Activated CD8-positive, alpha-beta memory T cell treated with anti-CD3 and anti-CD28 coated beads for 24 hours (primary cell): ENCODE measurements around the gene ZNF132.
A peak's percentile ranks its signal among the peaks of the same experiment; 100 is the strongest.
"Not testable (repeated sequence)": the region's sequence is repeated elsewhere in the genome, so short reads cannot be mapped to it uniquely, and the experiment has no call there.

ENCODE experiments used
- DNase-seq: peaks from one replicate; pipeline ENCODE4 v3.0.0-alpha.2; 2020

ZNF132 gene

GRCh38 chr19:58406818-58407657, 32.9 kb downstream of the ZNF132 start:
- no peak for DNase-seq

- DNase-seq, result not testable (repeated sequence)
Observed at GRCh38 chr19:58403920-58404478, 36.0 kb downstream of the ZNF132 start.

GRCh38 chr19:58401840-58402421, 38.0 kb downstream of the ZNF132 start:
- DNase-seq, result no peak

- peak; percentile 98 for DNase-seq
Observed at GRCh38 chr19:58400916-58401839, 38.8 kb downstream of the ZNF132 start.

GRCh38 chr19:58400316-58400915, 39.5 kb downstream of the ZNF132 start:
- no peak for DNase-seq

- no peak for DNase-seq
Observed at GRCh38 chr19:58399903-58400302, 40.0 kb downstream of the ZNF132 start.

GRCh38 chr19:58398545-58398944, 41.4 kb downstream of the ZNF132 start:
- DNase-seq, result no peak

- no peak for DNase-seq
Observed at GRCh38 chr19:58398087-58398486, 41.9 kb downstream of the ZNF132 start.

- no peak for DNase-seq
Observed at GRCh38 chr19:58397533-58398037, 42.4 kb downstream of the ZNF132 start.

- peak; percentile 64 for DNase-seq
Observed at GRCh38 chr19:58396691-58397532, 43.0 kb downstream of the ZNF132 start.

GRCh38 chr19:58395979-58396627, 43.9 kb downstream of the ZNF132 start:
- no peak for DNase-seq

- peak; percentile 81 for DNase-seq
Observed at GRCh38 chr19:58395220-58395978, 44.6 kb downstream of the ZNF132 start, which contains the start of gene RNF225. Gene RNF225 (plus strand): TSS chr19:58395656. CDS start chr19:58396090, 434 bp downstream.

- no peak for DNase-seq
Observed at GRCh38 chr19:58394821-58395219, 45.1 kb downstream of the ZNF132 start.

GRCh38 chr19:58393725-58394033, 46.3 kb downstream of the ZNF132 start:
- DNase-seq, result no peak

GRCh38 chr19:58392945-58393724, 46.8 kb downstream of the ZNF132 start:
- no peak for DNase-seq

GRCh38 chr19:58388175-58388526, 51.8 kb downstream of the ZNF132 start:
- no peak for DNase-seq

- DNase-seq, result peak; percentile 66
Observed at GRCh38 chr19:58387338-58388174, 52.4 kb downstream of the ZNF132 start.

GRCh38 chr19:58386576-58387337, 53.2 kb downstream of the ZNF132 start, which contains the start of gene RPS5:
Gene RPS5 (plus strand): TSS chr19:58387269. CDS start chr19:58388138, 869 bp downstream.
- peak; percentile 97 for DNase-seq
